HEK293T (cell line): ENCODE results near the gene ZNF205.
"Not testable (repeated sequence)": the region's sequence is repeated elsewhere in the genome, so short reads cannot be mapped to it uniquely, and the experiment has no call there.

Source experiments
- CTCF ChIA-PET: fragments of 350-600 bp; formaldehyde crosslinking; extraction: SDS; loops from one replicate; lab custom pipeline; 2021; ENCODE audit warnings: antibody characterized with exemption, inconsistent platforms; lab: Yijun Ruan, JAX
- POLR2A ChIA-PET: fragments of 350-600 bp; formaldehyde crosslinking; extraction: SDS; loops from one replicate; lab custom pipeline; 2020; ENCODE audit warnings: antibody characterized with exemption, inconsistent platforms; lab: Yijun Ruan, JAX
- DNase-seq: peaks from one replicate; pipeline ENCODE4 v3.0.0; 2012; ENCODE audit warnings: mixed read lengths; ENCODE audit errors: extremely low spot score
- ARNT ChIP-seq: fragments of 450-650 bp; IDR thresholded peaks from 2 replicates; pipeline ENCODE4 v1.6.1; 2017; ENCODE audit warnings: mild to moderate bottlenecking
- BHLHE40 ChIP-seq: fragments of 450-650 bp; IDR thresholded peaks from 2 replicates; pipeline ENCODE4 v1.6.1; 2016; ENCODE audit warnings: mild to moderate bottlenecking, moderate library complexity, borderline replicate concordance
- CTBP1 ChIP-seq: fragments of 450-650 bp; IDR thresholded peaks from 2 replicates; pipeline ENCODE4 v1.6.1; 2016; ENCODE audit warnings: borderline replicate concordance
- ELF4 ChIP-seq: fragments of 450-650 bp; IDR thresholded peaks from 2 replicates; pipeline ENCODE4 v1.6.1; 2017; ENCODE audit warnings: antibody characterized with exemption
- FOXA1 ChIP-seq: fragments of 450-650 bp; IDR thresholded peaks from 2 replicates; pipeline ENCODE4 v1.6.1; 2016; ENCODE audit warnings: mild to moderate bottlenecking
- FOXK2 ChIP-seq: fragments of 450-650 bp; IDR thresholded peaks from 2 replicates; pipeline ENCODE4 v1.6.1; 2016; ENCODE audit warnings: mild to moderate bottlenecking
- FOXM1 ChIP-seq: fragments of 450-650 bp; IDR thresholded peaks from 2 replicates; pipeline ENCODE4 v1.6.1; 2017; ENCODE audit warnings: mild to moderate bottlenecking, borderline replicate concordance
- HDGF ChIP-seq: fragments of 450-650 bp; IDR thresholded peaks from 2 replicates; pipeline ENCODE4 v1.6.1; 2017; ENCODE audit warnings: antibody characterized with exemption, borderline replicate concordance
- L3MBTL2 ChIP-seq: fragments of 450-650 bp; conservative IDR thresholded peaks from 2 replicates; pipeline ENCODE4 v1.6.1; 2016; ENCODE audit warnings: mild to moderate bottlenecking
- LEF1 ChIP-seq: fragments of 450-650 bp; IDR thresholded peaks from 2 replicates; pipeline ENCODE4 v1.6.1; 2017; ENCODE audit warnings: mild to moderate bottlenecking, borderline replicate concordance
- NFRKB ChIP-seq: fragments of 450-650 bp; IDR thresholded peaks from 2 replicates; pipeline ENCODE4 v1.6.1; 2016; ENCODE audit warnings: mild to moderate bottlenecking, moderate library complexity
- PKNOX1 ChIP-seq: fragments of 450-650 bp; IDR thresholded peaks from 2 replicates; pipeline ENCODE4 v1.6.1; 2016
- SP1 ChIP-seq: fragments of 450-650 bp; IDR thresholded peaks from 2 replicates; pipeline ENCODE4 v1.6.1; 2017
- SUZ12 ChIP-seq: fragments of 450-650 bp; IDR thresholded peaks from 2 replicates; pipeline ENCODE4 v1.6.1; 2016; ENCODE audit warnings: mild to moderate bottlenecking
- TARDBP ChIP-seq: fragments of 450-650 bp; IDR thresholded peaks from 2 replicates; pipeline ENCODE4 v1.6.1; 2016
- ZNF384 ChIP-seq: fragments of 450-650 bp; IDR thresholded peaks from 2 replicates; pipeline ENCODE4 v1.6.1; 2016

Gene ZNF205

GRCh38 chr16:3074860-3075522 lies 37.4 kb upstream of the ZNF205 start:
- no peak for DNase-seq
- POLR2A ChIA-PET: no interaction called here
- TF ChIP-seq TARDBP (no peak), ZNF384 (no peak), LEF1 (no peak), CTBP1 (no peak), FOXM1 (no peak), FOXK2 (no peak), HDGF (no peak), PKNOX1 (no peak), ELF4 (no peak), ARNT (no peak), L3MBTL2 (no peak), NFRKB (no peak), BHLHE40 (no peak), FOXA1 (no peak)
- CTCF ChIA-PET: no interaction called here

- ChIA-PET CTCF (interaction anchor here (1.0 kb wide), 1 partner anchor 16 kb away, joined by 3 read pairs; no protein-coding TSS in a partner anchor), POLR2A (no interaction called here)
- DNase-seq: no peak
- TF ChIP-seq PKNOX1 (no peak), LEF1 (no peak), SUZ12 (no peak)
Observed at GRCh38 chr16:3075523-3075915, 36.9 kb upstream of the ZNF205 start.

- CTCF ChIA-PET: interaction anchor here (0.6 to 1.0 kb wide), 2 partner anchors 16 to 54 kb away, joined by 3 read pairs; no protein-coding TSS in a partner anchor
- DNase-seq, POLR2A ChIA-PET: not testable (repeated sequence)
Observed at GRCh38 chr16:3075946-3076345, 36.4 kb upstream of the ZNF205 start.

GRCh38 chr16:3076577-3076976 lies 35.8 kb upstream of the ZNF205 start:
- CTCF ChIA-PET: interaction anchor here (0.6 to 1.0 kb wide), 2 partner anchors 17 to 53 kb away, joined by 3 read pairs; no protein-coding TSS in a partner anchor
- POLR2A ChIA-PET: no interaction called here
- no peak for TF ChIP-seq CTBP1
- no peak for TF ChIP-seq SP1
- no peak for TF ChIP-seq L3MBTL2
- no peak for TF ChIP-seq BHLHE40
- no peak for TF ChIP-seq FOXK2
- TF ChIP-seq SUZ12: no peak
- TF ChIP-seq NFRKB: no peak
- no peak for TF ChIP-seq FOXM1
- no peak for TF ChIP-seq PKNOX1
- TF ChIP-seq ARNT: no peak
- no peak for DNase-seq

- ChIA-PET CTCF (no interaction called here), POLR2A (interaction anchor here (1.1 kb wide), 1 partner anchor 21 kb away, joined by 3 read pairs; no protein-coding TSS in a partner anchor)
- no peak for DNase-seq
- TF ChIP-seq FOXM1 (no peak), SP1 (no peak), BHLHE40 (no peak), ELF4 (no peak), HDGF (no peak), LEF1 (no peak), ZNF384 (no peak), TARDBP (no peak), SUZ12 (no peak), CTBP1 (no peak)
Observed at GRCh38 chr16:3080024-3080423, 32.4 kb upstream of the ZNF205 start.

- CTCF ChIA-PET: interaction anchor here (0.7 kb wide), 1 partner anchor 154 kb away, joined by 5 read pairs; no protein-coding TSS in a partner anchor
- DNase-seq, POLR2A ChIA-PET: not testable (repeated sequence)
Observed at GRCh38 chr16:3081957-3082356, 30.4 kb upstream of the ZNF205 start.

GRCh38 chr16:3083408-3083807 lies 29.0 kb upstream of the ZNF205 start:
- CTCF ChIA-PET, DNase-seq: not testable (repeated sequence)
- POLR2A ChIA-PET: interaction anchor here (1.5 kb wide), 1 partner anchor 63 kb away, joined by 3 read pairs; no protein-coding TSS in a partner anchor
